ENCODE results near the gene MCF2L.

The MCF2L gene

GRCh38 chr13:113083022-113083373, 114.0 kb downstream of the MCF2L start:
- no peak for TF ChIP-seq CTCF (conservative IDR thresholded peaks at IDR 0.05; ENCODE audit: low read depth, low read length)
- no peak overlapping the region for H3K4me3 ChIP-seq (ENCODE audit: low read depth, low read length)
- DNase-seq (ENCODE audit: low read depth): no peak

- DNase-seq (ENCODE audit: low read depth): no peak
- no peak for TF ChIP-seq CTCF (conservative IDR thresholded peaks at IDR 0.05; ENCODE audit: low read depth, low read length)
- no peak overlapping the region for H3K4me3 ChIP-seq (ENCODE audit: low read depth, low read length)
Observed at GRCh38 chr13:113083402-113084061, 114.5 kb downstream of the MCF2L start.

- peak; percentile 42 for TF ChIP-seq CTCF (conservative IDR thresholded peaks at IDR 0.05; ENCODE audit: low read depth, low read length)
- no peak for DNase-seq (ENCODE audit: low read depth)
- H3K4me3 ChIP-seq (ENCODE audit: low read depth, low read length): no peak overlapping the region
Observed at GRCh38 chr13:113084094-113084942, 115.3 kb downstream of the MCF2L start.

- TF ChIP-seq CTCF (conservative IDR thresholded peaks at IDR 0.05; ENCODE audit: low read depth, low read length): no peak
- DNase-seq (ENCODE audit: low read depth): no peak
Observed at GRCh38 chr13:113084943-113085540, 116.0 kb downstream of the MCF2L start.

GRCh38 chr13:113086031-113086750, 117.2 kb downstream of the MCF2L start:
- TF ChIP-seq CTCF (conservative IDR thresholded peaks at IDR 0.05; ENCODE audit: low read depth, low read length): peak; percentile 36
- no peak for DNase-seq (ENCODE audit: low read depth)
- no peak overlapping the region for H3K4me3 ChIP-seq (ENCODE audit: low read depth, low read length)

More at GRCh38 chr13:113084943-113085540, 116.0 kb downstream of the MCF2L start:
- no peak overlapping the region for H3K4me3 ChIP-seq (ENCODE audit: low read depth, low read length)

- TF ChIP-seq CTCF (conservative IDR thresholded peaks at IDR 0.05; ENCODE audit: low read depth, low read length): no peak
- H3K4me3 ChIP-seq (ENCODE audit: low read depth, low read length): no peak overlapping the region
- no peak for DNase-seq (ENCODE audit: low read depth)
Observed at GRCh38 chr13:113086991-113087922, 118.2 kb downstream of the MCF2L start.
